Erythroblast (primary cell): ENCODE measurements around the gene GSTK1.
A peak's percentile ranks its signal among the peaks of the same experiment; 100 is the strongest.
"Not testable (repeated sequence)": the region's sequence is repeated elsewhere in the genome, so short reads cannot be mapped to it uniquely, and the experiment has no call there.

ENCODE experiments used
- DNase-seq, 2 experiments: peaks; one replicate each; lab custom pipeline; 2025; lab: John Stamatoyannopoulos, UW
- GATA1 ChIP-seq: IDR thresholded peaks from 2 replicates; pipeline ENCODE4 v1.6.1; 2011; ENCODE audit warnings: low read depth, mild to moderate bottlenecking, control low read depth, low read length, moderate library complexity
- POLR2A ChIP-seq: IDR thresholded peaks from 2 replicates; pipeline ENCODE4 v1.6.1; 2011; ENCODE audit warnings: mild to moderate bottlenecking, low read length

GSTK1 gene

DNA sequence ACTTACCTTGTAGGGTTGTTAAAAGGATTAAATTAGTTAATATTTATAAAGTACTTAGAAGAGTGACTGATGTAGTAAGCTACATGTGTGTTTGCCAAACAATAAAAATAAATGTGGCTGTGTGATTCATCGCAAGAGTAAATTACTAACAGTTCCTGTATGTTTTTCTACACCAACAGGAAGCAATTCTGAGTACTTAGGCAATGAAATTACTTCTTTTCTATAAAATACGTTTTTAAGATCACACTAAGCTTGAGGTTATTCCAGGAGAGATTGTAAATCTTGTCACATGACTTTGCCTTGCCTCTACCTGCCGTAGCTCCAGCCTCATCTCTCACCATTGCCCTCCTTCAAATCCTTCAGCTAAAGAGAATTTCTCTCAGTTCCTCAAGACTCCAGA lies 18.1 kb upstream of the GSTK1 start:
- DNase-seq: no peak
- TF ChIP-seq POLR2A: no peak
- TF ChIP-seq GATA1: no peak

- no peak for DNase-seq
- TF ChIP-seq POLR2A (no peak), GATA1 (no peak)
Measured at GRCh38 chr7:143247372-143247771, 15.9 kb upstream of the GSTK1 start.

GRCh38 chr7:143248761-143249354 lies 14.4 kb upstream of the GSTK1 start:
- no peak for DNase-seq
- TF ChIP-seq POLR2A: no peak
- no peak for TF ChIP-seq GATA1

DNA sequence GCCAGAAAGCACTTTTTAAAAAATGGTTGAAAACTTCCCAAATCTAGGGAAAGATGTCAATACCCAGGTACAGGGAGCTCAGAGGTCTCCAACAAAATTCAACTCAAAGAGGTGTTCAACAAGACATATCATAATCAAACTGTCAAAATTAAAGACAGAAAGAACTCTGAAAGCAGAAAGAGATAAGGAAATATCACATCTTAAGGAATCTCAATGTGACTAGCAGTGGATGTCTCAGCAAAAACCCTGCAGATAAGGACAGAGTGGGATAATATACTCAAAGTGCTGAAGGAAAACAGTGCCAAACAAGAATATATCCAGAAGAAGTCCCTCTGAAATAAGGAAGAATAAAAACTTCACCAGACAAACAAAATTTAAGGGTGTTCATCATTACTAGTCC lies 13.0 kb upstream of the GSTK1 start:
- no peak for TF ChIP-seq GATA1
- no peak for TF ChIP-seq POLR2A
- no peak for DNase-seq

GRCh38 chr7:143250822-143251221 lies 12.4 kb upstream of the GSTK1 start:
- TF ChIP-seq POLR2A (no peak), GATA1 (no peak)
- no peak for DNase-seq

DNA sequence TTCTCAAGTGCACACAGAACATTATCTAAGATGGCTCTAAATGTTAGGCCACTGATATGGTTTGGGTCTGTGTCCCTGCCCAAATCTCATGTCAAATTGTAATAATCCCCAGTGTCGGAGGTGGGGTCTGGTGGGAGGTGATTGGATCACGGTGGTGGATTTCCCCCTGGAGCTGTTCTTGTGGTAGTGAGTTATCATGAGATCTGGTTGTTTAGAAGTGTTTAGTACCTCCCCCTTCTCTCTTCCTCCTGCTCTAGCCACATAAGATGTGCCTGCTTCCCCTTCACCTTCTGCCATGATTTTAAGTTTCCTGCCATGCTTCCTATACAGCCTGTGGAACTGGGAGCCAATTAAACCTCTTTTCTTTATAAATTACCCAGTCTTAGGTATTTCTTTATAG lies 11.2 kb upstream of the GSTK1 start:
- no peak for DNase-seq
- no peak for TF ChIP-seq POLR2A
- no peak for TF ChIP-seq GATA1

GRCh38 chr7:143255564-143255963 lies 7.7 kb upstream of the GSTK1 start:
- TF ChIP-seq POLR2A (no peak), GATA1 (no peak)
- DNase-seq: no peak

GRCh38 chr7:143256325-143256724 lies 6.9 kb upstream of the GSTK1 start:
- TF ChIP-seq GATA1: no peak
- no peak for TF ChIP-seq POLR2A
- DNase-seq: peak; percentile 14 to 17

GRCh38 chr7:143256932-143257331 lies 6.3 kb upstream of the GSTK1 start:
- peak; percentile 40 to 56 for DNase-seq
- TF ChIP-seq POLR2A (no peak), GATA1 (no peak)

DNA sequence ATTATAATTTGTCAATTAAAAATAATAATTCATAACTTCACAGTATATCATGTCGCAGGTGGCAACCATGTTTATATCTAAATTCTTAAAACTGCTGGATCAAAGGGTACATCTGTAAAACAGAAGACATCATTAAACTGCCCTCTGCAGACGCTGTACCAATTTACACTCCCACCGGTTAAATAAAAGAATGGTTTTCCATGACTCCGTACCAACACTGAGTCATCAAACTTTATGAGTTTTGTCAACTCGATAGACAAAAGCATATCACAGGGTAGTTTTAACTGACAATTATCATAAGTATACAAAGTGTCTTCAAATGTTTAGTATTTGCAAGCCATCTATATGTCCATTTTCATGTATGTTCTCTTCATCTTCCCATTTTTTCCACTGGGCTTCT lies 5.7 kb upstream of the GSTK1 start:
- no peak for DNase-seq

DNA sequence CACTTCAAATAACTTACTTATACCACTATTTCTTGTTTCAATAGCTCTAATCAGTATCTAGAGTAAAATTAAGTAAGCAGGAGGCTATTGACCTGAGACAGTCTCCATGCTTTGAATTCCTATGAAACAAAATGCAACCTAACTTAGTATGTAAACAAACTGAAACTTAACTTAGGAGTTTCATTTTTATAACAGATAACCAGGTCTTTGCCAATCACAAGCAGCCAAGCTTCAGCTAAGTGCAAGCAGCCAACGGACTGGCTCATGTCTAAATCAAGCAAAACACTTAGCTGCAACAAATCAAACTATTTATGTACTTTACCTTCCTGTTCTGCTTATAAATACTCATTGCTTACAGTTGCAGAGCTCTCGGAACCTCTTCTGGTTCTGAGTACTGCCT lies 4.4 kb upstream of the GSTK1 start:
- DNase-seq: peak; percentile 56 to 57
- TF ChIP-seq POLR2A (no peak), GATA1 (no peak)

More for the DNA sequence above, 5.7 kb upstream of the GSTK1 start:
- TF ChIP-seq POLR2A: no peak
- no peak for TF ChIP-seq GATA1

GRCh38 chr7:143259765-143260164 lies 3.5 kb upstream of the GSTK1 start:
- no peak for DNase-seq
- TF ChIP-seq POLR2A: no peak
- no peak for TF ChIP-seq GATA1

- DNase-seq: peak in 1 of 2 experiments; percentile 7
- TF ChIP-seq GATA1 (no peak), POLR2A (no peak)
Measured at GRCh38 chr7:143261901-143262300, 1.3 kb upstream of the GSTK1 start.

DNA sequence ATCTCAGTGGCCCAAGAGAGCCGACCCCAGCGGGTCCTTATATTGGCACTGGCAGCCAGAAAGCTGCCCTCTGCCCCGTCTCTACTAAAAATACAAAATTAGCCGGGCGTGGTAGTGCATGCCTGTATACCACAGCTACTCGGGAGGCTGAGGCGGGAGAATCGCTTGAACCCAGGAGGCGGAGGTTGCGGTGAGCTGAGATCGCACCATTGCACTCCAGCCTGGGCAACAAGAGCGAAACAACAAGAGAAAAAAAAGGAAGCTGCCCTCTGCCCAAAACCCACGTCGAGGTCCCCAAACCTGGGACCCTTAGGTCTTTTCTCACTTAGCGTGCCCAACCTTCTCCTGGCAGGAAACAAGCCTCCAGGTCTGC lies 941 bp downstream of the GSTK1 start:
- DNase-seq: not testable (repeated sequence)

DNA sequence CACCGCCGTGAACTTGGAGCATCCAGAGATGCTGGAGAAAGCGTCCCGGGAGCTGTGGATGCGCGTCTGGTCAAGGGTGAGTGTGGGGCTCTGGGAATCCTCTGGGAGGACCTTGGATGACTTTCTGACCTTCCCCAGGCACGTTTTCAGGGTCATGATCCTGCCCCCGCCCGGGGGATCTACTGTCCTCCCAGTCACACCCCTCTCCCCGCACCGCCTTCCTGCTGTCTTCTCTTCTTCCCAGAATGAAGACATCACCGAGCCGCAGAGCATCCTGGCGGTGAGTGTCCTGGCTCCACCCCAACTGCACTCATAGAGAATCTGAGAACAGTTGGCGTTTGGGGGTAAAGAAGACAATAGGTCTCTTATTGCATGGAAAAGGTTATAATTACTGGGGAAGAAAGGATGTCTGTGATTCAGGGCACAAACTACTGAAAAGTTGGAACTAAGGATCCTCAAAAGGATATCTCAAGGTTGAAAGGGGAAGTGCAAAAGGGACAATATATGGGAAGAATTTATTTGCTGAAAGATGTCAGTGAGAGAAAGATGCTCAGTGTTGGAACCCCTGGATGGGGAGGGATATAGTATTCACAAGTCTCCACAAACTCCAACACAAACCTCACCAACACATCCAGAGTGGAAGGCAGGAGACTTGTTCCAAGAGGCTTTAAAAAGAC lies 1.9 kb downstream of the GSTK1 start:
- no peak for DNase-seq
- TF ChIP-seq POLR2A: no peak
- TF ChIP-seq GATA1: no peak

DNA sequence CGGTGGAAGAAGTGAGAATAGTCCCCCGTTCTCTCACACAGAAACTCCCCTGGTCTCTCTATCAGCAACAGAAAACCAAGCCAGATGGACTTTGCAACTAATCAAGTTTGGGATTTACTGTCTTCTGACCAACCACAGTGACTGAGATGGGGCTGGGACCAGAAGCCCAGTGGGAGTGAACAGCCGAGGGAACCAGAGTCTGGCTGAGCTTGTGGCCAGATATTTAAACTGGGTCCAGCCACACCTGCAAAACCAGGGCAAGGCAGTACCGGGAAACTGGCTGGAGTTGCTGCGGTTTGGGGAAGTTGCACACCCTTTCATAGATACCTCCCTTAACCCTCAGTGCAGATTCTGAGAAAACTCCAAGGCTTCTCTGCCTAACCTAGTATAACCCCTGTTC lies 6.0 kb downstream of the GSTK1 start:
- DNase-seq: no peak
- TF ChIP-seq GATA1 (no peak), POLR2A (no peak)
